Measurements from ENCODE around the gene WWTR1.

Gene WWTR1

DNA sequence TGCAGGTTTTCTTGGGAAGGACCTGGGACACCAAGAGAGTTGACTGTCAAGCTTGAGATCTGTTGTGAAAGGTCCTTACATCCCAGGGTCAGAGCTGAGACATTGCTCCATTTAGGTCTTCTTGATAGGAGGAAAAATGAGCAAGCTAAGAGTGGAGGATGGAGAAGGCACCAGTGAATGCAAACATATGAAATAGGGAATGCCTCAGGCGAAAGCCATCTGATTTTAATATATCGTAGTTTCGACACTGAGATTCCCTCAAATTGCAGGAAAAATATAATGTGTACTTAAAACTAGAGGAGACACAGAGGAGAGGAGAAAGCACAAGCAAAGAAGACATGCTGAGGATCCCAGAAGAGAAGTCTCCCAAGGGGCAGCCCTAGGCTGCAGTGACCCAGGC, 97.8 kb downstream of the WWTR1 start:
- no peak for DNase-seq

DNA sequence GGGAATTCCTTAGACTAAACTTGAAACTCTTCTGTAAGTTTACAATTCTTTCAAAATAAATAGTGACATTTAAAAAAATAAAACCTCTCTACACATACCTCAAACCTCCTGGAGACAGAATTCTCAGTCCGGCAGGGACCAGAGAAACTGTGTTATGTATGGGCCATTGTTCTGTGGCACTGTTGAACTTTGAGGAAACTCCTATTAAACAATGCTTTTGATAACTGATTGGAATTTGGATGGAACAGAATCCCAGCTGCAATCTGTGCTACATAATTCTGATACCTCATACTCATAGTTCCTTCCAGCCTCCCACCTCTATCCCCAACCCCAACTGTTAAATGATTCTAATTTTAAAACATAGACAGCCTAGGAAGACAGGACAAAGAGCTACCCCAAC, 98.3 kb downstream of the WWTR1 start:
- DNase-seq, result no peak

DNA sequence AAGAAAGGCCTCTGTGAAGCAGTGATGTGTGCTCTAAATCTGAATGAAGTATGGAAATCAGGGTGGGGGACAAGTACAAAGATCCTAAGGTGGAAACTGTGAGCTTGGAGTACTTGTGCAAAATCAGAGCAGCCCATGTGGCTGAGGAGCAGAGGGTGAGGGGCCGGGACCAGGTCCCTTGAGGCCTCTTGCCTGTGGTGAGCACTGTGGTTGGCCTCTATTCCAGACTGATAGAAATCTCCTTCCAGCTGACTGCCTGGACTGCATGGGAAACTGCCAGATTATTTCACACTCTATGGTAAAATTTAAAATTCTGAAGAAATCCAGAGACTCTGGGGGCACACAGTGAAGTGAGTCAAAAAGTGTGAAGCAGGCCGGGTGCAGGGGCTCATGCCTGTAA, 101.9 kb downstream of the WWTR1 start:
- DNase-seq, result no peak

DNA sequence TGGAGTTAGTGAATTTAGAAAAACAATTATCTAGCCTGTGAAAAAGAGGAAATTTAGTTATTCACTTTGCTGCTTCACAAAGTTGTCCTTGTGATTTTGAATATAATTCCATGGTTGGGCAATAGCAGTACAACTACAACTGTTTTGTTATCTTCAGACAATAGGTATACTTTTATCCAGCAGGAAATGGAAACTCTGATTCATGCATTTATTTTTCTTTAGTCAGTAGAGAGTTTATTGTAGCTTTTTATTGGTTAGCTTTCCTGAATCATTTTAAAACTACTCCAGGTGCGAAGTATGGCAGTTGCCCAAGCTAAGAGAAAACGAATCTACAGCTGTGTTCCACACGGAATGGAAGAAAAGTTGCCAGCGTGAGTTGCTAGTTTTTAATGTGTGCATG, 103.0 kb downstream of the WWTR1 start:
- no peak for DNase-seq

DNA sequence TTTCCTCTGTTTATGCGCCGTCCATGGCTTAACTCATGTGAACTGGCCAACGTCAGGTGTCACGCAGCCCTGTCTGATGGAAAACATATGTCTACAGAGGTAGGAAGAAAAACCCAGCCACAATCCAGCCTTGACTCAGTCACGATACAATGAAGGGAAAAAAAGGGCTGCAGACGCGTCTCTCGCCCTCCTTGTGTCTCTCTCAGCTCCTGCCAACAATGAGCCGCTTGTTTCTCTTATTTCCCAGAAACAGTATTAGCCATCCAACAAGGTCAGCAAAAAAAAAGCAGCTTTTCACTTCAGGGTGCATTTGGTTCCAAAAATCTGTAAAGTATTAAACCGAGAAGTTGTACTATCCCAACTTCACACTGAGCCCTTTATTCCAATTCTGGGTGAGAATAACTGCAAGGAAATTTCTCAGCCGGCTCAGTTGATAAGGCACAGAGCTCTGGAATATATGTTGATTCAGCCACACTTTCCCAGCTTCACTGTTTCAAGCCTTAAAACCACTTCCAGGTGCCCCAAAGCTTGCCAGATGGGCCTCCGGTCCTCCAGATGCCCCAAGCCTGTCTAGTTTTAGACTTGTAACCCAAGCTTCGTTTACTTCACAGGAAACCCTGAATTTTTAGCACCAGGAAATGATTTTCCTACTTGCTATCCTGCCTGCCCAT, 103.9 kb downstream of the WWTR1 start:
- no peak for DNase-seq

DNA sequence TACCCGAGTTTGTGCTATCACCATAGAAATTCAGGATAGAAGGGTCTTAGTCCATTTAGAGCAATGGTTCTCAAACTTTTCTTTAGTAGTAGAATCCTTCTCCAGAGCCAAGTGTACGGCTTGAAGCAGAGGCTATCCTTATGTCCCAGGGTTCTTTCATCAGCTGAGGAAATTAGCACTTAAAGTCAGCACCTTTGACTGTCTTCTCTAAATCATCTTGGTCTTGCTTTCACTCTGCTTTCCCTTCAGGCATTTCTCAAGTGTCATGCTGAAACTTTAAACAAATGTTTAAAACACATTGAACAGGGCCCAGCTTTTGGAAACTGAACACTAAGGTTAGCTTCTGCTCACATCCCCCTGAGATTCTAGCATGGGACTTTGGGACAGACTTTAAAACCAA, 105.1 kb downstream of the WWTR1 start:
- no peak for DNase-seq

DNA sequence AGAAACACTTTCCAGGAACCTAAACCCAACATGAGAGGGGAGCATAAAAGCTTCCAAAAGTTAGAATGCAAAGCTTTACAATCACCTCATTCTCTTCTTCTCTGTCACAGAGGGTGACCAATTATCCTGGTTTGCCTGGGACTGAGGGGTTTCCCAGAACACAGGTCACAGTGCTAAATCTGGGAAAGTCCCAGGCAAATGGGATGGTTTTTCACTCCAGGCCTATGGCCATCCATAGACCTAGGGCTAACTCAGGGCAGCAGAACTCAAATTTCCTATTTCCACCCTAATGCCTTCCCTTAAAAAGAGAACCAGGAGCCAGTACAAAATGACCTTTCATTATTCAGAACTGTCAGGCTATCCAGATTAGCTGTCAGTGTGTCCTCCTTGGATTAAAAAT, 106.3 kb downstream of the WWTR1 start:
- no peak for DNase-seq

DNA sequence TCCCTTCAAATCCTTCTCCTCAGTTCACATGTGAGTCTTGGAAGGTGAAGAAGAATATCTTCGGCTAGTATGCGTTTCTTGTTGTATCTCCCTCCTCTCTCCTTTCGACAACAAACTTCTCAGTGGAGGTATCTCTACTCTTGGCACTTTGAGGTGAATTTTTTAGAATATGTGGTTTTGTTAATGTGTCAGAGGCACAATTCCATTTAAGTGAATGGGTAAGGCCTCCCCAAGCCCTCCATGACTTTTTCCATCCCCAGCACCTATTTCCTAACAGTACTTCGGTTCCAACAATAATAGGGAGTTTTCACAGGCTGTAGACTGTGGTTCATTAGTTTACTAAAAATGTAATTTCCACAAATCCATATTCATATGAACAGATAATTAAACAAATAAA, 109.2 kb downstream of the WWTR1 start:
- DNase-seq, result no peak

DNA sequence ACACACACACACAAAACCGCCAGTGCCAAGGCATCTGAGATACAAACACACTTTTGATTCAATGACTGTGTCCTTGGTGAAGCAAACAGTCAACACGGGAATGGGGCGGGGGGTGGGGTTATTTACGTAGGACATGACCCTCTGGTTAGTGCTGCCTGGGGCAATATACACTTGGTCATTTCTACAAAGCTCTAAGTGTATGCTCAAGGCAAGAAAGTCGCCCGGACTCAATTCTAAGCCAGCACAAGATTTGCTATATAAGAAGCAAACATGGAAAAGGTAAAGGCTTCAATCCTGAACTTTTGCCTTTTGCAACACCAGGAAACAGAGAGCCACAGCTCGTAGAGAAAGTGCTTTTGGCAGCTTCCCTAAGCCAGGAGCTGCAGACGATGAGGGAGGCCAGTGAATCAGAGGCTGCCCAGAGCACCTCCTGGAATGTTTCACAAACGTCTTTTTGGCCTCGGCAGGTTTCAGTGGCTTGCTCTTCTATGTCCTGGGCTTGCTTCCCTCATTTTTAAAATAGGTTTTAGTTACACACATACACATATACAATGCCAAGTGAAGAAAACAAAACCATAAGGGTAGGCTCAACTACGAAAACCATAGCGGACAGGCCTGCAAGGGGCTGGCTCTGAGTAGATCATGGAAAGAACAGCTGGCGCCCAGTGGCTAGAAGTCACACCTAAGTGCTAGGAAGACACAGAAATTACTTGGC, 109.7 kb downstream of the WWTR1 start:
- DNase-seq, result no peak

DNA sequence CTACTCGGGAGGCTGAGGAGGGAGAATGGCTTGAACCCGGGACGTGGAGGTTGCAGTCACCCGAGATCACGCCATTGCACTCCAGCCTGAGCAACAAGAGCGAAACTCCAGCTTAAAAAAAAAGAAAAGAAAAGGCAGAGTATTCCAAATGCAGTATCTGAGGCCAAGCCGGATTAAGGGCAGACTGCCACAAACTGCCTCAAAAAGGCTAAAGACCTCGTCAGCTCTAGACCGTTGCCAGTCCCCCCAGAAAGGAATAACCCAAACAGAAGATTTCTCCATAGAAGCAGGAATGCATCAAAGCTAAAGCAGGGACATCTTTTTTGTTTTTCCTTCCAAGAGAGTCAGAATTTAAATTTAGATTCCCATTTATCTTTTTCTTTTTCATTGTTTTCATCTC, 110.4 kb downstream of the WWTR1 start:
- DNase-seq, result no peak

DNA sequence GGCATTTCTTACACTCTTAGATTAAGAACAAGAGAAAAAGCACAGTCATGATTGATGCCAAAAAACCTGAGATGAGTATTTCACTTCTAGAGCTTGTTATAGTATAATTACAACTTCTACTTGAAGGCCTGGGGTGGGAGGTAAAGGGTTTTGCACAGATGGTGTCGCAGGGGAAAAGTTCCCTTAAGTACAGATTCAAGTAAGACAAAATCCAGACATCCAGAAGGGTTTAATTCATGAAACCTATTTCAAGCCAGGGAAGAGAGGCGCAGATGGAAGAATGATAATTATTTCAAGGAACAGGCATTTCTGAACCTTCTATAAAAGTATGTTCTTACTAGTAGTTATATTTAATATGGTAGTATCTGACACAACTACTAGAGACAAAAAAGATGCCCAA, 112.8 kb downstream of the WWTR1 start:
- DNase-seq, result no peak

DNA sequence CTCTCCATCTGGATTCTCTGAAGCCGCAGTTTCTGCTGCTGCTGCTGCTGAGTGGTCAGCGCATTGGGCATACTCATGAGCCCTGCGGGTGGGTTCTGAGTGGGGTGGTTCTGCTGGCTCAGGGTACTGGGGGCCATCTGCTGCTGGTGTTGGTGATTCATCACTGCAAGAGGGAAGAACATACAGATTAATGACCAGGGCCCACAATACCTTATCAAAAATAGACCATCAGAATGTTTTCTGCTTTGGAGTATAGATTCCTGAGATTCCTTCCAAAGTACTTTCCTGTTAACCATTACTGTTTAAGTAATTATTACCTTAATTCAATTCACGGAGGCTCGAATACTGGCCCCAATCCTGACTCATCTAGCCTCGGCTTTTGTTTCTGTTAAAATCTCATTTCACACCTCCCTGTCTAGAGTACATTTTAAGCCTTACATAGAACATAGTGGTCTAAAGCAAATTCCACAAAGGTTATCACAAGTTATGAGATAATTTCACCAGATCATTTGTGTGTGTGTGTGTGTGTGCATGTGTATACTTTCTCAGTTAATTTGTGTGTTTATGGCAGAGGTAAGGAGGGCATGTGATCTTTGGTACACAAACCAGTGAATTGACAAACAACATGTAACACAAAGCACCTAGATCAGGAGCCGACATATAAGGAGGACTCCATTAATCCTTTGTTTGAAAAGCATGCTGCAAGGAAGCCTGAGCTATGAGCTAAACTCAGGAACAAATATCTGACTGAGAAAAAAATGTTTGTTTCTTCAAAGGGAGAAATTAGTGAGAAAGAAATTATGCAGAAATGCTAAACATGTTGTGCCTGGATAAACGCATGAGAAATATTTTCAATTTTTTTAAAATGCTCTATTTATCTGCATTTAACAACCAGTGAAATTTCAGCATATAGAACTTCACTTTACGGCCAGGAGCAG, 115.2 kb downstream of the WWTR1 start:
- no peak for DNase-seq

DNA sequence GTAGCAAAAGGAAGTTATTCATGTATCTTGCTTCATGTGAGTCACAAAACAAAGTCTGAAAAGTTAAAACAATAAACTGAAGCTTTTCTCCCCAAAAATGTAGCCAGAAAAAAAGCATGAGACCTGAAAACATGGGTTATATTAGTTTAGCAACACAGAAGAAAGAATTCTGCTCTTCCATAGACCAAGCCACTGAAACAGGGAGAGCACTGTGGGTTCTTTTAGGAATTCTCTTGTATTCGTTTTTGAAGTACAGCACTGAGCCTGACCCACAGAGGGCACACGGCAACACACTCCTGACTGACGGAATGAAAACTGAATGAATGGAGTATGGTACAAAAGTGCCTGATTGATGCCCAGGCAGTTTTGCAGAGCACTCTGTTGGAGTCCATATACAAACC, 116.7 kb downstream of the WWTR1 start:
- no peak for DNase-seq

DNA sequence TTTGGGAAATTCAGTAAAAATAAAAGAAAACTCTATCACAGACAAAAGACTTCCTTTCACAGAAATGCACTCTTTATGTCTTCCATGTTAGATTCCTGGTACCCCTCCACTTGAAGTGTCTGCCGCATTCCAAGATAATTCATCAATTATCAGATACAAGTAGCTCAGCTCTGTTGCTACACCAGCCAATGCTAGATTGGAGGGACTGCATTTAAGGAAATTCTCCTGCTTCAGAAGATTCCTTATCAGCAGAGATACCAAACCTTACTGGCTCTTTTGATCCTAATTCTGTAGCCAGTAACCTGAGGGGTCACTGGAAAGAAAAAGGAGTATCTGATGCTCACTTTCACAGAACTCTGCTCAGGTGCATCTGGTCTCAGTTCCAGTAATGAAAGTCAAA, 119.5 kb downstream of the WWTR1 start:
- DNase-seq, result no peak

DNA sequence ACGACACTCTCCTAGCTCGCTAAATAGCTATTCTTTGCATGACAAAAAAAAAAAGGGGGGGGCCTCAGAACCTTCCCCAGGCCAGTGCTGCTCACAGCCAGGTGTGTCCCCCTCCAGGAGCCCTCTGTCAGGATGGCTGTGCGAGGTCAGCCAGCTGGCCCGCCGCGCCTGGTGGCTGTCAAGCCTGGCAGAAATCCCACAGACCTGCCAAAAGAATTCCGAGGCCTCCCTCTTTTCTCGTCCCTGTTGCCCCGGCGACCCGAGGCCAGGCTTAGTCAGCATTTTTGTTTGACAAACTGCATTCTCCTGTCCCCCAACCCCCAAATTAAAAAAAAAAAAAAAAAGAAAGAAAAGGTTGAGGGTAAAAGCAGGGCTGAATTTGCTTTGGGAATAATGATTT, 121.4 kb downstream of the WWTR1 start:
- DNase-seq, result no peak

DNA sequence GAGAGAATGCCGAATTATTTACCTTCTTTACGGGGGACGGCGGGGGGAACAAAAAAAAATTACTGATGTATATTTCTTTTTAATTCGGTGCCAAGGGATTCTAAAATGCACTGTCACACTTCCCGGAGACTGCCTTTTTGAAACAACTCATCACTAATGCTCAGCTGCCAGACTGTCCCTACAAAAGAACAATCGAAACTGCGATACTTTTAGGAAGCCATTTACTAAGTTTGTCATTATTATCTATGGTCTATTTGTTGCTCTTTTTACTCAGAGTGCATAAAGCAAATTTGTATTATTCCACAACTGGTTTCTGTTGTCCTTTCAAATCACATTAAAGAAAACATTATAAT, 122.5 kb downstream of the WWTR1 start:
- DNase-seq, result no peak

DNA sequence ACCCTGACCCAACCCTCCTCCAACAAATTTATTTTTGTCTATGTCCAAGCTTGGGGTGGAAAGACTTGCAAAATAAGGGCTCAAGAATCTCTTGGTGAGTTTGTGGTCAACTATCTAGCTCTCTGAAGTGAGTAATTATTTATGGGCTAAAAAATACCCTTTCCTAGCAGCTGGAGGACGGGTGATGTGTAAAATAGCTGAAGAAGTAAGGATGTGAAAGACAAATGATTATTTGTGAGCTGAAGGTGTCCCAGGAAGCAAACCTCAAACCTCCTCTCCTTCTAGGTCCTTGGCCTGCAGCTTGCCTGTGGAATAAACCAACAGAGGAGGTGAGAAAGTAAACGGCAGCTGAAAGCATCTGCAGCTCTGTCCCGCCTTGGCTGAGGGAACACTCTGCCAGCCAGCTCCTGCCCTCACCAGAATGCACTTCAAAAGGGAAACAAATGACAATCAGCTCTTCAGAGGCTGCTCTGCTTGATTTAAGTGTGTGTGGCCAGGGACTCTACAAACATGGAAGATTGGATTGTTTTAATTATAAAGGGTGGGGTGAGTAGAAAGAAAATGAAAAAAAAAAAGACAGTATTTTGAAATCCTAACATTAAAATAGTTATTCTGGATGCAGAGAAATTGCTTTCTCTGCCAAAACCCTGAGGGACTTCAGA, 123.0 kb downstream of the WWTR1 start:
- no peak for DNase-seq

DNA sequence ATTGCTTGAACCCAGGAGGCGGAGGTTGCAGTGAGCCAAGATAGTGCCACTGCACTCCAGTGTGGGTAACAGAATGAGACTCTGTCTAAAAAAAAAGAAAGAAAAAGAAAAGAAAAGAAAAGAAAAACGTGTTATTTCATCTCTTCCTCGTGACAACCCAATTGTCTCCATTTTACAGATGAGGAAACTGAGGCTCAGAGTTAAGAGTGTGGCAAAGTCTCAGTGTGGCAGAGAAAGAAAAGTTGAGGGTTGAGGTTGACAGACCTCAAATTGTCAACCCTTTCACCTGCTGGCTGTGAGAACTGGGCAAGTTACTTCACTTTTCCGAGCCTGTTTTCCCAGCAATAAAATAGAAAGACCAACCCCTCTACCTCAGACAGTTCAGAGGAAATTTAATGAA, 123.7 kb downstream of the WWTR1 start:
- DNase-seq, result no peak

DNA sequence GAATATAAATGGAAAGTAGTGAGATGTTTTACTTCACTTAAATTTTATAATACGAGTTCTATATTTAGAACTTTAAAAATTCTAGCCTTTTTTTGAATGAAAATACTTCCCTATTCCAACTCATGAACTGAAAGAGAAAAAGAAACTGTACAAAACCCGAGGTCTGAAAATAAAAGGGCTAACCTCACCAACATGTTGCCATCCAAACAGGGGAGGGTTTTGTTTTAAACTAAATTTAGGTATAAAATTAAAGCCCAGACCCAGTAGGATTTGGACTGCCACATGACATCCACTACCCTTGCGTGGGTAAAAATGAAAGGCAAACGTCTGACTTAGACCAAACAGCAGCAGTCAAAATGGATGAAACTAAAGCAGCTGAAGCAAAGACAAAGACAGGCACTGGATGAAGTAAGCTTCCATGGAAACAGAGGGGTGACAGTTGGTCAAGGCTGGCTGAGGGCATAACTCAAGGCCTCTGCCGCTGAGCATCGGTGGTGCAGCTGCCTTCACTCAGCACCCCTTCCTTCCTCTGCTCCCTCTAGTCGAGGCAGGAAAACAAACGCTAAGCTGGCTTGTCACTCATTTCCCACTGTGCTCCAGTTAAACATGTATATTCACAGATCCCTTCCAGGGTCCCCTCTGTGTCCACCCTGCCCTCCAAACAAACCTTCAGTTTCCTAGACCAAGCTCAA, 125.2 kb downstream of the WWTR1 start:
- no peak for DNase-seq

DNA sequence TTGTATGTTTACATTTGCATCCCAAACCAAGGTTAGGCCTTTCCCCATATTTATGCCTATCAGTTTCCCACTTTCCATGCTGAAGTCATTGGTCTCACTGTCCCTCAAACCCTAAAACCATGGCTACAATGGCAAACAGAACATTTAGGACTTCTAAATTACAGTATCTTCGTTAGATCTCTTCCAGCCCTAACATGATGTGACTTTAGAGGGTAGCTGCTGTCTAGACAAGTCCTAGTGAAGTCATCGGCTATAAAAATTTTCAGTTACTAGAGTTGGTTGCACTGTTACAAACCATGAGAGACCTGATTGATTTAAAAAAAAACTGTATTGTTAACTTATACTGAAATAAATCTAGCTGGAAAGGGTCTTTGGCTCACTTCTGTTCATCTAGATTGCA, 128.7 kb downstream of the WWTR1 start:
- DNase-seq, result no peak

DNA sequence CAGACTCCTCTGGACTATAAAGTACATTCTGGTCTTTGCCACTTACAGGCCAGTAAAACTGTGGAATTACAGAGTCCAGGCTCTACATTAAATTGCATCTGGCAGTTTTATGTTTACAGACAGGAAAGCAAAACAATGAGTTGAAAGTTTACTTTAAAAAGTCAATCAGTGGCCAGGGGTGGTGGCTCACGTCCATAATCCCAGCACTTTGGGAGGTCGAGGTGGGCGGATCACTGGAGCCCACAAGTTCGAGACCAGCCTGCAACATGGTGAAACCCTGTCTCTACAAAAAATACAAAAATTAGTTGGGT, 129.5 kb downstream of the WWTR1 start:
- no peak for DNase-seq

DNA sequence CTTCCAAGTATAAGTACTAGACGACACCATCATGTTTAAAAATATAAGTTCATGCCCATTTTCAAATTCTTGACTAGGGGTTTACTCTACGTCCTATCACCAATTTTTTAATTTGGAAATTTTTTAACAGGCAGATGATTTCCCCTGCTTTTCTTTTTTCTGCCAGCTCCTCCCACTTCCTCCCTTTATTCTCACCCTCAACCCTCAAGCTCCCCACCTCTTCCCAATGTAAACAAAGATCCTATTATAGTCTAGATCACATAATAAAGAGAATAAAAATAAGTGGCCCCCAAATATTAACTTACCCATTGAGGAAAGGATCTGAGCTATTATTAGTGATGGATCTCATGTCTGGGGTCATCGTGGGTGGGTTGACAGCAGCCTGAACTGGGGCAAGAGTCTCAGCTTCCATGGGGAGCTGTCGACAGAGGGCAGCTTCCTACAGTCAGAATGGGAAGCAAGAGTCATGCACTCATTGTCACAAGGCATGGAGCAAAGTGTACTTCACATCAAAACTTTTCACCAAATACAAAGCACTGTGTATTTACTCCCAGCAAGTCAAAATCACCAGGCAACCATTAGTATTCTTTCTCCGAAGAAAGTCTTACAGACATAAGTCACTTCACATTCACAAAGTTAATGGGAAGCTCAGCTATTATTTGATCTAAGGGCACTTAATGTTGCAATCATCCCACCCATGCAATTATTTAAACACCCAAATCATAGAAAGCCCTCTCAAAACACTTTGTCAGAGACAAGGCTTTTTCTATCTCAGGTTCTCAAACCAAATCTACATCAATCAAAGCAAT, 130.1 kb downstream of the WWTR1 start:
- no peak for DNase-seq
